A673 (cell line): ENCODE results near the gene RUNX2.

ENCODE experiments used
- CTCF ChIP-seq: fragments of 300-800, 200-600 bp; sonication (generic); conservative IDR thresholded peaks from 2 replicates; pipeline ENCODE4 v1.5.1; 2017; ENCODE audit warnings: low read depth, mild to moderate bottlenecking, antibody characterized with exemption, low read length, moderate library complexity, mixed read lengths
- EZH2 ChIP-seq: fragments of 200-600 bp; sonication (generic); IDR thresholded peaks from 2 replicates; pipeline ENCODE4 v1.6.1; 2017; ENCODE audit warnings: borderline replicate concordance, low read depth, mild to moderate bottlenecking, mixed read lengths, antibody characterized with exemption, low read length; ENCODE audit not compliant: poor library complexity, severe bottlenecking

DNA sequence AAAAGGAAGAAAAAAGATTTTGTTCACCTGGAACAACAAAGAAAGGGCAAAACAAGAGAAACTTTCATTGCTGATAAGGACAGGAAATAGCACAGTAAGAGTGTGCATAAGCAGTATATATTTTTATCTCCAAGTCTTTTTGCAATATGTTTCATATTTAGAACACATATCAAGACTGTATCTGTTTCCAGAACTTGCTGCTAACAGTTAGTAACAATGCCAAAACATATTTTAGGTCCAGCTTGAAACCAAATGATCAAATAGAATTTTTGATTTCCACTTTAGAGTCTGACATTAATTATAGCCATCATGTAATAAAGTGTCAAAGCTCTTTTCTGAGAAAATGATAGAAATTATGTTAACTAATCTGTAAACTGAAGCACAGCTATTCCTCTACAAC, 193.1 kb downstream of the RUNX2 start:
- no peak for TF ChIP-seq CTCF
- TF ChIP-seq EZH2: no peak
